Activated naive CD4-positive, alpha-beta T cell (primary cell): Measurements from ENCODE around the gene CPN2.
A peak's percentile ranks its signal among the peaks of the same experiment; 100 is the strongest.

Experiments
- DNase-seq, 4 experiments: peaks; one replicate each; lab custom pipeline; 2025; lab: John Stamatoyannopoulos, UW

CPN2 gene

GRCh38 chr3:194328053-194328657 lies 23.0 kb downstream of the CPN2 start:
- DNase-seq, result no peak

GRCh38 chr3:194327218-194328052 lies 23.7 kb downstream of the CPN2 start:
- DNase-seq, result no peak

- no peak for DNase-seq
These were observed 24.2 kb downstream of the CPN2 start for GRCh38 chr3:194326968-194327217.

- DNase-seq, result no peak
These were observed 24.7 kb downstream of the CPN2 start for GRCh38 chr3:194326192-194326967.

GRCh38 chr3:194325424-194326153 lies 25.5 kb downstream of the CPN2 start:
- no peak for DNase-seq

DNA sequence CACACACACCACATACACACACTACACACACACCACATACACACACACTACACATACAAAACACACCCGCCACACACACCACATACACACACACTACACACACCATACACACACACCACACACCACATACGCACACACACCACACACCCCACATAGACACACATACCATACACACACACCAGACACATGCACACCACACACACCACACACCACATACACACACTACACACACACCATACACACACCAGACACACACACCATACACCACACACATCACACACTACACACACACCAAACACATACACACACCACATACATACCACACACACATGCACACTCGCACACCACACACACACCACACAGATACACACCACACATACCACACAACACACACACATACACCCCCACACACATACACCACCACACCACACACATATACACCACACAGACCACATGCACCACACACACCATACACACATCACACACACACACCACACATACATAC lies 26.3 kb downstream of the CPN2 start:
- DNase-seq, result no peak

- DNase-seq, result no peak
These were observed 27.1 kb downstream of the CPN2 start for GRCh38 chr3:194323785-194324735.

DNA sequence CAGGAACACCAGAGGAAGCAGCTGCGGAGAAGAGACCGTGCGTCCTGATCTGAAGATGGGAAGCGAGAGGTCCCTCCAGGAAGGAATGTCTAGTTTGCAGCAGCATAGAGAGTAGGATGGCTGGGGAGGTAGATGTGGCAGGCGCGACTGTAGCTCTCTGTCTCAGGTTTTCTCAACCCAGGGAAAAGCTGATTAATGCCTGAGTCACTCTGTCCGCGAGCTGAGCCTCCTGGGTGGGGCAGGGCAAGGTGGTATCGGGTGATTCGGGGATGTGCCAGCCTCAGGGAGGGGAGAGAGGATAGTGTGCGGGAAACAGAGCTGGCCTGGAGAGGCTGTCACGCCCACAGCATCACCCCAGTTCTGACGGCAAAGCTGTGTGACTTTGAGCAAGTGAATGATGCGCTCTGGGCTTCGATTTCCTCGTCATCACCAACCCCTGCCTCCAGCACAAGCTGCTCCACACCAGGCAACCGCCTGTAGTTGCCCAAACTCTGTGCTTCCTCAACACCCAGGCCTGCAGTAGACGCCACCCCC lies 28.4 kb downstream of the CPN2 start:
- no peak for DNase-seq

DNA sequence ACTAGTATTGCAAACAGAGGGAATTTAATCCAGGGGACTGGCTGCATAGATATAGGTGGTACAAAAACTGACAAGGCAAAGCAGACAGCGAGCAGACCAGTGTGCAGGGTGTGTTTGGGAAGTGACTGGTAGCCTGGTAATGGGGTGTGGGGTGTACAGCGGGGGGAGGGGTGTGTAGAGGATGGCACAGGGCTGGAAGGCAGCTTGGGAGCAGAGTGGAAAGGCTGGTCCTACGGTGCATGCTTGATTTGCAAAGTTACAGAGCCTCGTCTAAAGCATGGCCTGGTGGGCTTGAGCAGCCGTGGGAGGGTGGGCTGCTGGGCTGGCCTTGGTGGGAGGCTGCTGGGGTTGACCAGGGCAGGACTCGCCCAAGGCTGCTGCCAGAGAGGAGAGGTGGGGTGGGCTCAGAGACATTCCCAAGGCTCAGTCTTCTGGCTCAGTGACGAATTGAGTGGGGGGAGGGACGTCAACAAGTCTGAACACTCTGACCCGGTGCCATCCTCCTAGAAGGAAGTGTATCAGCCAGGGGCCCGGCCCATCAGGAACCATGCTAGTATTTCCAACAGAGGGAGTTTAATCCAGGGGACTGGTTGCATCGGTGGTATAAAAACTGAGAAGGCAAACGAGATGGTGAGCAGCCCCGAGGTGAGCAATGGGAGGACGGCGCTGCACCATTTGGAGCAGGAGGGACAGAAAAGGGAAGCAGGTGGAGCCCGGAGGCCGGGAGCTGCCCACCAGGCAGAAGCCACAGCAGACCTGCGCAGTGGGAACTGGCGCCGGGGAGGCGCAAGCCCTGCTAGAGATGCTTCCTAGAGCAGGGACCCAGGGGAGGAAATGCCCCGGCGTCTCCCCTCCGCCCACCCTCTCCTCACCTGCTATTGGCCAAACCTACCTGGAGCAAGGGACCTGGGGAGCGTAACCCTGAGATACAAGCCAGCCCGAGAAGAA lies 29.2 kb downstream of the CPN2 start:
- no peak for DNase-seq

- no peak for DNase-seq
These were observed 30.3 kb downstream of the CPN2 start for GRCh38 chr3:194320744-194321243.

DNA sequence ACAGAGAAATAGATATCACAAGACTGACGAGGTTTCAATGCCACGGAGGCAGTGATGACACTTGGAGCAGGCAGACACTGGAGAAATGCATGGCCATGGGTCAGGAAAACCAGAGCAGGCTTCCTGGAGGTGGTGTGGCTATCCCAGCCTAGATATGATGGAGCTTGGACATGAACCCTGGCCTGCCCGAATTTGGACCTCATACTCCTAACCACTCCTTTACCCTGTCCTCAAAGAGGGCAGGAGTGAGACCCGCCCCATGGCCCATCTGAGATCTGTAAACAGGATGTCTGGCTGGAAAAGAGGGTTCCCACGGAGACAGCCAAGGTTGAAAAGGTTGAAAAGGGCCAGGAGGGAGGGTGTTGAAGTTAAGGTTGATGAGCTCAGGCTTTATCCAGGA lies 31.0 kb downstream of the CPN2 start:
- DNase-seq, result no peak

DNA sequence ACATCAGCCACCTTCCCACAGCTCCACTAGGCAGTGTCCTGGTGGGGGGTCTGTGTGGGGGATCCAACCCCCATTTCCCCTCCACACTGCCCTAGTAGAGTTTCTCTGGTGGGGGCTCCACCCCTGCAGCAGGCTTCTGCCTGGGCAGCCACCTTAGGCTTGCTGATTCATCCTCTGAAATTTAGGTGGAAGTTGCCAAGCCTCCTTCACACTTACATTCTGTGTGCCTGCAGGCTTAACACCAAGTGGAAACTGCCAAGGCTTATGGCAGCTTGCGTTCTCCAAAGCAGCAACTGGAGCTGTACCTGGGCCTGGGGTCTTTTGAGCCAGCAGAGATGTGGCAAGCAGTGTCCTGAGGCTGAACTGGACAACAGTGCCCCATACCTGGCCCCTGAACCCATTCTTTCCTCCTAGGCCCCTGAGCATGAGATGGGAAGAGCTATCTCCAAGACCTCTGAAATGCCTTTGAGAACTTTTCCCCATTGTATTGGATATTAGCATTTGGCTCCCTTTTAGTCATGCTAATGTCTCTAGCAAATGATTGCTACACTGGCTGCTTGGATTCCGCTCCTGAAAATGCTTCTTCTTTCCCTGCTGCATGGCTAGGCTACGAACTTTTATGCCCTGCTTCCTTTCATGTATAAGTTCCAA lies 32.5 kb downstream of the CPN2 start:
- DNase-seq, result no peak

DNA sequence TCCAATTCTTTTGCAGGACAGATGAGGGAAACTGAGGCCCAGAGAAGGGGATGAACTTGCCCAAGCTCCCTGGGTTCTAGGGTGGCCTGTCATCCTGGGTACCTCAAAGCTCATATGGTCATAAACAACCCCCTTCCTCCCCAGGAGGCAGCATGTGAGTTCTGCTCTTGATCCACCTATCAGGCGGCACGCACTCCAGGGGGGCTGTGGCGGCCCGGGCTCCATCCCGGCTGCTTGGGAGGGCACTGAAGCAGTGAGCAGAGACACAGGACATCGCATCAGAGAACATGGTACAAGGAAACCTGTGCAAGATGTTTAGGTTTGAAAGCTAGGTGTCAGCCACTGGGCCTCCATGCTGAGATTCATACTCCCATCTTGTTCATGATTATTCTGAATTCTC lies 34.2 kb downstream of the CPN2 start:
- DNase-seq, result no peak

GRCh38 chr3:194315965-194316361 lies 35.2 kb downstream of the CPN2 start:
- DNase-seq, result no peak

- peak; percentile 71 to 84 (median 76) for DNase-seq
These were observed 35.8 kb downstream of the CPN2 start for GRCh38 chr3:194315088-194315964.

- no peak for DNase-seq
These were observed 36.6 kb downstream of the CPN2 start for GRCh38 chr3:194314388-194315068.
